MCF 10A (cell line): ENCODE measurements around the gene MARVELD2. TPM values are rescaled to one million over a fixed set of nuclear protein-coding genes. Genes with fewer than 3 reads are reported as not detected.
"Not testable (repeated sequence)": the region's sequence is repeated elsewhere in the genome, so short reads cannot be mapped to it uniquely, and the experiment has no call there.

Experiments
- BruUV-seq: library from RNA; stranded (reverse); fragments of 400-500 nt; replicated peaks from 2 replicates; lab custom pipeline; 2021; lab: Mats Ljungman, UMichigan
- CTCF ChIA-PET: fragments of 300-600 bp; sonication (Branson Sonifier 250); formaldehyde crosslinking; extraction: SDS; loops from one replicate; lab custom pipeline; 2021; ENCODE audit warnings: antibody characterized with exemption, inconsistent platforms; lab: Yijun Ruan, JAX
- POLR2A ChIA-PET: fragments of 300-600, 350-650 bp; sonication (Branson Sonifier 250); formaldehyde crosslinking; extraction: SDS; loops from one replicate; lab custom pipeline; 2020; ENCODE audit warnings: antibody characterized with exemption, inconsistent platforms; lab: Yijun Ruan, JAX
- DNase-seq: peaks from one replicate; pipeline ENCODE4 v3.0.0-alpha.2; 2018; ENCODE audit not compliant: unreplicated experiment
- H3K27ac Mint-ChIP-seq: one replicate; pipeline ENCODE4 v1.8.0; 2022; ENCODE audit warnings: mild to moderate bottlenecking, low read depth, mixed read lengths; ENCODE audit not compliant: unreplicated experiment
- H3K27me3 Mint-ChIP-seq: one replicate; pipeline ENCODE4 v1.8.0; 2022; ENCODE audit warnings: mixed read lengths; ENCODE audit not compliant: insufficient read depth, unreplicated experiment
- H3K36me3 Mint-ChIP-seq: one replicate; pipeline ENCODE4 v1.8.0; 2022; ENCODE audit warnings: mild to moderate bottlenecking, moderate library complexity, mixed read lengths; ENCODE audit not compliant: insufficient read depth, unreplicated experiment
- H3K4me1 Mint-ChIP-seq: one replicate; pipeline ENCODE4 v1.8.0; 2022; ENCODE audit warnings: mixed read lengths; ENCODE audit not compliant: insufficient read depth, unreplicated experiment
- H3K4me3 Mint-ChIP-seq: one replicate; pipeline ENCODE4 v1.8.0; 2022; ENCODE audit warnings: mild to moderate bottlenecking, moderate library complexity, mixed read lengths; ENCODE audit not compliant: unreplicated experiment
- H3K9me3 Mint-ChIP-seq: one replicate; pipeline ENCODE4 v1.8.0; 2022; ENCODE audit warnings: mixed read lengths; ENCODE audit not compliant: unreplicated experiment
- CTCF ChIP-seq: fragments of 200-600 bp; IDR thresholded peaks from one replicate; pipeline ENCODE4 v1.8.0; 2022; ENCODE audit warnings: antibody characterized with exemption, mild to moderate bottlenecking; ENCODE audit not compliant: unreplicated experiment
- intact Hi-C: fragments of 100-400 bp; cut with micrococcal nuclease; formaldehyde crosslinking; loops from 2 replicates; pipeline ENCODE4 v1.14.1; 2022
- total RNA-seq: library from RNA; stranded (reverse); gene quantifications from 2 replicates; pipeline ENCODE4 v1.2.3, GENCODE V29; 2022

MARVELD2 gene
- total RNA-seq, 1 experiment from 2014 or later = 19.4 TPM

- intact Hi-C loops = loop anchor here (1.0 kb wide), 1 partner anchor 276 kb away; no protein-coding TSS in a partner anchor
- Mint-ChIP-seq H3K27me3 (no peaks in the 10 kb centered on the region), H3K4me3 (peak within 1 kb of the TSS; percentile 79), H3K9me3 (no peaks in the 10 kb centered on the region), H3K36me3 (peaks cover 44% of the 10 kb centered on the region), H3K27ac (peak within 1 kb of the TSS; percentile 99), H3K4me1 (peaks cover 28% of the 10 kb centered on the region)
- DNase-seq = peak; percentile 93
- no peak for TF ChIP-seq CTCF
- CTCF ChIA-PET = interaction anchor here (0.5 to 1.1 kb wide), 2 partner anchors 33 to 276 kb away, joined by 3 to 5 read pairs; partner anchors contain the start of gene SLC30A5
- POLR2A ChIA-PET = interaction anchor here (0.6 to 1.8 kb wide), 15 partner anchors 10 to 276 kb away, joined by 3 to 12 read pairs (median 3); partner anchors contain the start of genes CCDC125, CDK7 and SLC30A5
- no TSS peak for BruUV-seq
Observed at GRCh38 chr5:69369340-69370121, 45.4 kb upstream of the MARVELD2 start, which contains the start of the genes AK6, RAD17 and TAF9. TSS of gene AK6 (minus strand) at chr5:69369520. CDS start at chr5:69369490, 30 bp downstream. TSS of gene RAD17 (plus strand) at chr5:69369818. CDS start at chr5:69372209, 2,391 bp downstream. TSS of gene TAF9 (minus strand) at chr5:69369520. CDS start at chr5:69365737, 3,783 bp downstream.

- BruUV-seq = TSS peak; percentile 46
- intact Hi-C loops, H3K9me3 Mint-ChIP-seq, DNase-seq, H3K27me3 Mint-ChIP-seq: not testable (repeated sequence)
- ChIA-PET POLR2A (interaction anchor here (0.6 to 1.8 kb wide), 15 partner anchors 9 to 277 kb away, joined by 3 to 12 read pairs (median 4); partner anchors contain the start of genes CCDC125, CDK7 and SLC30A5), CTCF (interaction anchor here (1.1 kb wide), 1 partner anchor 277 kb away, joined by 5 read pairs; the partner anchor contains the start of gene SLC30A5)
- Mint-ChIP-seq H3K27ac (peak overlapping the region; percentile 99), H3K4me3 (peak overlapping the region; percentile 79), H3K4me1 (peaks cover 25% of the 10 kb centered on the region), H3K36me3 (peaks cover 43% of the 10 kb centered on the region)
Observed at GRCh38 chr5:69370335-69370734, 44.6 kb upstream of the MARVELD2 start.

- Mint-ChIP-seq H3K36me3 (peaks cover 41% of the 10 kb centered on the region), H3K4me1 (peaks cover 22% of the 10 kb centered on the region), H3K27me3 (no peaks in the 10 kb centered on the region), H3K9me3 (no peaks in the 10 kb centered on the region), H3K27ac (peak overlapping the region; percentile 76), H3K4me3 (peak overlapping the region; percentile 49)
- intact Hi-C loops = no loop called here
- BruUV-seq = no TSS peak
- ChIA-PET CTCF (interaction anchor here (0.6 to 1.5 kb wide), 3 partner anchors 248 to 329 kb away, joined by 3 to 6 read pairs (median 3); partner anchors contain the start of gene SLC30A5), POLR2A (interaction anchor here (0.5 to 1.7 kb wide), 6 partner anchors 10 to 279 kb away, joined by 3 to 7 read pairs (median 4); partner anchors contain the start of genes CDK7 and SLC30A5)
- TF ChIP-seq CTCF = no peak
- no peak for DNase-seq
Observed at GRCh38 chr5:69372394-69372793, 42.5 kb upstream of the MARVELD2 start.

GRCh38 chr5:69374911-69375446 lies 39.9 kb upstream of the MARVELD2 start:
- H3K9me3 Mint-ChIP-seq = no peaks in the 10 kb centered on the region

More at GRCh38 chr5:69374911-69375446, 39.9 kb upstream of the MARVELD2 start:
- ChIA-PET POLR2A (interaction anchor here (0.6 to 1.1 kb wide), 3 partner anchors 140 to 175 kb away, joined by 3 to 4 read pairs (median 3); partner anchors contain the start of gene CDK7), CTCF (interaction anchor here (0.6 to 1.3 kb wide), 3 partner anchors 11 to 156 kb away, joined by 3 to 5 read pairs (median 3); no protein-coding TSS in a partner anchor)
- H3K27me3 Mint-ChIP-seq = no peaks in the 10 kb centered on the region
- DNase-seq = no peak
- no peak for TF ChIP-seq CTCF
- peaks cover 16% of the 10 kb centered on the region for H3K4me1 Mint-ChIP-seq
- no peak overlapping the region for H3K4me3 Mint-ChIP-seq
- no TSS peak for BruUV-seq
- intact Hi-C loops = no loop called here
- no peak overlapping the region for H3K27ac Mint-ChIP-seq
- H3K36me3 Mint-ChIP-seq = peaks cover 50% of the 10 kb centered on the region
